Posterior cingulate gyrus (tissue), 11 donors: ENCODE measurements around the gene ERCC1.
"Not testable (repeated sequence)": the region's sequence is repeated elsewhere in the genome, so short reads cannot be mapped to it uniquely, and the experiment has no call there.

ENCODE experiments used
- DNase-seq, 10 donors: peaks; one replicate each; pipeline versions ENCODE4 v3.0.0 to v3.0.0-alpha.2; 2020 to 2021; ENCODE audit warnings: mixed read lengths in 3 of 10
- intact Hi-C: fragments of 100-400 bp; cut with DNase I; formaldehyde crosslinking; loops from one replicate; pipeline ENCODE4 v1.15.1; 2023

Gene ERCC1

GRCh38 chr19:45432543-45432942 lies 8.8 kb upstream of the ERCC1 start:
- intact Hi-C loops, DNase-seq: not testable (repeated sequence)

DNA sequence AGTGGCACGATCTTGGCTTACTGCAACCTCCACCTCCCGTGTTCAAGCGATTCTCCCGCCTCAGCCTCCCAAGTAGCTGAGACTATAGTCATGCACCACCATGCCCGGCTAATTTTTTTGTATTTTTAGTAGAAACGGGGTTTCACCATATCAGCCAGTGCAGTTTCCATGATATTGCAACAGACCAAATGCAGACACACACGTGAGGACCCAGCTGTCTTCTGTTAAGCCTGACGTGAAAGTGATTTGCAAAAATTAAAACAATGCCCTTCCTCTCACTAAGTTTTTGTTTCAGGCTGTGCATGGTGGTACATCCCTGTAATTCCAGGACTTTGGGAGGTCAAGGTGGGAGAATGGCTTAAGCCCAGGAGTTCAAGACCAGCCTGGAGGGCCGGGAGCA lies 7.3 kb upstream of the ERCC1 start:
- DNase-seq, intact Hi-C loops: not testable (repeated sequence)

DNA sequence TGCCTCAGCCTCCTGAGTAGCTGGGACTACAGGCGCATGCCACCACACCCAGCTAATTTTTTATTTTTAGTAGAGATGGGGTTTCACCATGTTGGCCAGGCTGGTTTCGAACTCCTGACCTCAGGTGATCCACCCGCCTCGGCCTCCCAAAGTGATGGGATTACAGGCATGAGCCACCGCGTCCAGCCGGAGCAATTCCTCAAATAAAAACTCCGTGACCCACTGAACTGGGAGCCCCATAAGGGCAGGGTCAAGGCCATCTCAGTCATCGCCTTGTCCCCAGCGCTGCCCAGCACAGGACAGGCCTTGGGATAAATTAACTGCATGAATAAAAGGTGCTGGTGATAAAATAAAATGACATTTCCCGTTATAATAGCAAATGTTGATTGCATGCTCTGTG lies 6.2 kb upstream of the ERCC1 start:
- DNase-seq, intact Hi-C loops: not testable (repeated sequence)

DNA sequence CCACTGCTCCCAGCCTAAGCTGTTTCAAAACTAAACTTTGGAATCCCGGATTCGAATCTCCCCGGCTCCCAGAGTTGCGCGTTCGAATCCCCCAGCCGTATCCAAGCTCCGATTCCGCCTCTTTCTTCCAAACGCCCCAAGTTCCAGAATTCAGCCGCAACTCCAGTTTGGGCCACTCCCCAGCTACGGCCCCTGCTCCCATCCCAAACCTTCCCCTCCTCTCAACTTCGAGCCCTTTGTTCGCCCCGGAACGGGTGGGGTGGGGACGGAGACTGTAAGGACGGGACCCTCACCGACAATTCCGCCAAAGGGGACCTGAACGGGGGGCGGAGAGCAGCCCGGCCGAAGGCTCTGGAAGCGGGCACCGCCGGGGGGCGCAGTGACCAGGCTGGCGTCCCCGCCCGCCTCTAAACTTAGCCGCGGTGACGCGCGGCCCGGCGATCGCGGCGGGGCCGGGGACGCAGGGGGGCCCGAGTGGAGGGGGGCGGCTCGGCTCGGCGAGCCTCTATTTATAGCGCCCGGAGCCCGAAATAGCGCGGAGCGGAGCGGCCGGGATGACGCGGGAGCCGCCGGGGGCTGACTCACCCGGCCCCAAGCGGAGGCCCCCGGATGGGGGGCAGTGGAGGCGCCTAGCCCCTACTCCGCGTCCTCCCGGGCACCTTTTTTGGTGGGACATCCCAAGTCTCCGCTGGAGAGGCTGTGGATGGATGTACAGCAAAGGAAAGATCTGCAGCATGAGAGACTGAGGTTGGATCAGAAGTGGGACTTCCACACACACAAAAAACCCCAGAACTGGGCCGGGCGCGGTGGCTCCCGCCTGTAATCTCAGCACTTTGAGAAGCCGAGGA lies 4.9 kb upstream of the ERCC1 start:
- peak in 1 of 10 donors; percentile 65 for DNase-seq
- intact Hi-C loops, result no loop called here

DNA sequence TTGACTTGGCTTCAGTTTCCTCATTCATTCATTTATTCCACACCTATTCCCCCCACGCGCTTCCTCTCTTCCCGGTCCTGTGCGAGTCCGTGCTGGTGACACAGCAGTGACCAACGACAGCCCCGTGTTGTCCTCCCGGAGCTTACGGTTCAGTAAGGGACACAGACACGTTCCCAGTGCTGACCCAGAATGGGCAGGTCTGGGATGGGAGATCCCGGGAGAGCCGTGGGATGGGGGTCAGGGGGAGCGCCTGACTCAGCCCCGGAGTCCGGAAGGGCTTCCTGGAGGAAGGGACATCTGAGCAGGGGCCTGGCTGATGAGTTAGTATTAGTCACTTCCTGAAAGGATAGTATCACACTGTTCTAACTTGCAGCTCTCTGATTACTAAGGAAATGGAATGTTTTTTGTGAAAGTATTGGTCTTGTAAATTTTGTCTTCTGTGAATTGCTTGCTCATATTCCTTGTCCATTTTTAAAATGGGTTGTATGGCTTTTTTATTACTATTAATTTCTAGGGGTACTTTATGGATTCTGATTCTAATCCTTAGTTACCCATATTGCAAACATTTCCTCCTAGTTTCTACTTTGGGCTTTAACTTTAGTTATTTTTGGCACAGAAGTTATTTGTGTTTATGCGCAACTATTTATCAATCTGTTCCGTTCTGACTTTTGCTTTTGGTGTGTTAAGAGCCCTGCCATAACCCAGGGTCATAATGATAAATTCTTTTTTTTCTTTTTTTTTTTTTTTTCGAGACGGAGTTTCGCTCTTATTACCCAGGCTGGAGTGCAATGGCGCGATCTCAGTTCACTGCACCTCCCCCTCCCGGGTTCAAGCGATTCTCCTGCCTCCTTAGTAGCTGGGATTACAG lies 708 bp upstream of the ERCC1 start:
- intact Hi-C loops, result no loop called here
- DNase-seq, result no peak

DNA sequence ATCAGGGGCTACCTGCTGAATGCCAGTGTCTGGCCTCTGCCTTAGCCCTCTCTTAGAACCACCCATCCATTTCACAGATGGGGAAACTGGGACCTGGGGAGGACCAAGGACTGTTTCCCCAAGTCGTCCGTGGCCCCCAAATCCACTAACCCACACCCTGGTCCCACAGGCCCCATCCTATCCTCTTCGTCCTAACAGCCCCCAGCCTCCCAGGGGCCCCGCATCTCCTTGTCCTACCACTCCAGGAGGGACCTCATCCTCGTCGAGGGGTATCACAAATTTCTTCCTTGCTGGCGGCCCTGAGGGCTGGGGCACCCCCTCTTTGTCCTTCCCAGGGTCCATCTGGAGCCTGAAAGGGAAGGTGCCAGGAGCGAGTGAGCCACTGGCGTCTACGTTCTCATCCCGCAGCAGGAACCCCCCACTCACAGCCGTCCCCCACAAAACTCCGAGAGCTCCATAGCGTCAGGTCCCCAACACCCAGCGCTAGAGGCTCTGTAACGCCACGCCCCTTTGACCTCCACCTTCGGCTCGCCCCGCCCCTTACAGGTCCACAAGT lies 606 bp downstream of the ERCC1 start:
- DNase-seq, result no peak
- intact Hi-C loops, result no loop called here

- intact Hi-C loops, result no loop called here
- no peak for DNase-seq
These were observed 1.7 kb downstream of the ERCC1 start for GRCh38 chr19:45421947-45422498.

DNA sequence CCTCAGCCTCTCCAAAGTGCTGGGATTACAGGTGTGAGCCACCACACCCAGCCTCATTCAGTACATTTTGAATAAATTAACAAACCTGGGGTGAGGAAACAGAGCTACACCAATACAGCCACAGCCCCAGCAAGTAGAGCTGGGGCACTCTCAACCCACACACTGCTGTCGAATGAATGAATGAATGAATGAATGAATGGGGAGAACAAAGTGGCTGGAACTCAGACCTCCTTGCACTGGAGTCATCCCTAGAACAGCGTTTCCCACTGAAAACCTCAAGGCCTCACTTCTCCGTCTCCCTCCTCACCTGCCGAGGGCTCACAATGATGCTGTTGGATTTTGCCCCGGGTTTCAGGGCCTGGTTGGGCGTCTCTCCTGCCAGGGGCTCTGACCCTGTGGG lies 2.8 kb downstream of the ERCC1 start:
- DNase-seq, result peak in 1 of 10 donors; percentile 60
- intact Hi-C loops, result no loop called here

DNA sequence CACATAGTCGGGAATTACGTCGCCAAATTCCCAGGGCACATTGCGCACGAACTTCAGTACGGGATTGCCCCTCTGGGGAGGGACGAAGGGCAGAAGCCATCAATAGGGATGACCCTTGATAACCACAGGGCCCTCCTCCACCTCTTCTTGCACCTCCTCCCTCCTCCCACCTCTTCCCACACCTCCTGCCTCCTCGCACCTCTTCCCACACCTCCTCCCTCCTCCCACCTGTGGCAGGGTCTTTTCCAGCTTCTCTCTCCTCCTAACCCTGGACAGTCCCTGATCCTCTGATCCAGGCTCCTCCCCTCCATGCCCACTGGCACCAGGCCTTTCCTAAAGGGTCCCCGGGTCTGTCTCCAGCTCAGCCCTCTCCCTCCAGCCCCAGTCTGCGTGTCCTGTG lies 3.4 kb downstream of the ERCC1 start:
- intact Hi-C loops, result no loop called here
- DNase-seq, result peak in 2 of 10 donors; percentile 11 to 68

DNA sequence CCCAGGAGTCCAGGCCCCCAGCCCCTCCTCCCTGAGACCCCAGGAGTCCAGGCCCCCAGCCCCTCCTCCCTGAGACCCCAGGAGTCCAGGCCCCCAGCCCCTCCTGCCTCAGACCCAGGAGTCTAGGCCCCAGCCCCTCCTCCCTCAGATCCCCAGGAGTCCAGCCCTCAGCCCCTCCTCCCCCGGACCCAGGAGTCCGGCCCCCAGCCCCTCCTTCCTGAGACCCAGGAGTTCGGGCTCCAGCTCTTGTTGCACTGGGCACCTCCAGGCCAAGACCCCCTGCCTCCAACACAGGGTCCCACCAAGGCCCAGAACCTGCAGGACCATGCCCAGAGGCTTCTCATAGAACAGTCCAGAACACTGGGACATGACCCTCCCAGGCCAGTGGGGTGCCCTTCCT lies 3.8 kb downstream of the ERCC1 start:
- intact Hi-C loops, result no loop called here
- peak in 1 of 10 donors; percentile 70 for DNase-seq

DNA sequence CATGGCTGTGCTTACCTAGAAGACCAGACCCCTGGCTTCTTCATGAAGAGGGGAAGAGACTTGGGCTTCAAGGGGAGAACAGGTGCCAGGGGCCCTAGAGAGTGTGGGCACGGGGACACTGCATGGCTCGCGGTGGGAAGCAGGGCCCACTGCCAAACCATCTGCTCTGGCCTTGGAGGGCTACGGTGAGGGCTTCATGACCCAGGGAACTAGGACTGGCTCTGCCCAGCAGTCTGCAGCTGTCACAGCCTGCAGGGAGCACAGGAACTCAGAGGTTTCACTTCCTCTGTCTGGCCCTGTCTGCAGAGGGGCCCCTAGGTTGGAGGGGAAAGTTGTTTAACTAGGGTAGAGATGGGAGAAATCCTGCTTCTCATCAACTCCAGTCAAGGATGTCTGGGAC lies 4.3 kb downstream of the ERCC1 start:
- intact Hi-C loops, result no loop called here
- peak in 2 of 10 donors; percentile 34 to 90 for DNase-seq

- DNase-seq, result no peak
- intact Hi-C loops, result no loop called here
These were observed 4.9 kb downstream of the ERCC1 start for GRCh38 chr19:45418802-45419201.

DNA sequence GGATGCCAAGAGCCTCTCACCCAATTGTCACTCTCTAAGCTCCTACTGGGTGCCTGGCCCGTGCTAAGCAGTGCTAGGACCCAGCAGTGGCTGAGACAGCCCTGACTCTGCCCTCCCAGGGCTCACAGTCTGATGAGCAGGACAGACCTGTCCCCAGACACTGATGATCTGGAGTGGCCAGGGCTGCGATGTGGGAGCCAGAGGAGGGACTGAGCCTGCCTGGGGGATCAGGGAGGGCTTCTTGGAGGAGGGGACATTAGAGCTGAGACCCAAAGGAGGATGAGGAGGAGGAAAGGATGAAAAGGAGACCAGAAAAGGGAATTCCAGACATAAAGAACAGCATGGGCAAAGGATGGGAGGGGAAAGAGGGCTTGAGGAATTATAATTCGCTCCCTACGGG lies 6.6 kb downstream of the ERCC1 start:
- DNase-seq, result peak in 1 of 10 donors; percentile 49
- intact Hi-C loops, result no loop called here

- DNase-seq, result peak in 2 of 10 donors; percentile 49 to 71
- intact Hi-C loops, result no loop called here
These were observed 9.2 kb downstream of the ERCC1 start for GRCh38 chr19:45414468-45414867.

GRCh38 chr19:45413497-45413896 lies 10.2 kb downstream of the ERCC1 start:
- no peak for DNase-seq
- intact Hi-C loops, result no loop called here

GRCh38 chr19:45410330-45410729 lies 13.4 kb downstream of the ERCC1 start:
- DNase-seq, intact Hi-C loops: not testable (repeated sequence)

GRCh38 chr19:45409557-45409920 lies 14.2 kb downstream of the ERCC1 start:
- no peak for DNase-seq
- intact Hi-C loops, result loop anchor here (5.0 kb wide), 1 partner anchor 37 kb away; the partner anchor contains the start of gene ERCC2

DNA sequence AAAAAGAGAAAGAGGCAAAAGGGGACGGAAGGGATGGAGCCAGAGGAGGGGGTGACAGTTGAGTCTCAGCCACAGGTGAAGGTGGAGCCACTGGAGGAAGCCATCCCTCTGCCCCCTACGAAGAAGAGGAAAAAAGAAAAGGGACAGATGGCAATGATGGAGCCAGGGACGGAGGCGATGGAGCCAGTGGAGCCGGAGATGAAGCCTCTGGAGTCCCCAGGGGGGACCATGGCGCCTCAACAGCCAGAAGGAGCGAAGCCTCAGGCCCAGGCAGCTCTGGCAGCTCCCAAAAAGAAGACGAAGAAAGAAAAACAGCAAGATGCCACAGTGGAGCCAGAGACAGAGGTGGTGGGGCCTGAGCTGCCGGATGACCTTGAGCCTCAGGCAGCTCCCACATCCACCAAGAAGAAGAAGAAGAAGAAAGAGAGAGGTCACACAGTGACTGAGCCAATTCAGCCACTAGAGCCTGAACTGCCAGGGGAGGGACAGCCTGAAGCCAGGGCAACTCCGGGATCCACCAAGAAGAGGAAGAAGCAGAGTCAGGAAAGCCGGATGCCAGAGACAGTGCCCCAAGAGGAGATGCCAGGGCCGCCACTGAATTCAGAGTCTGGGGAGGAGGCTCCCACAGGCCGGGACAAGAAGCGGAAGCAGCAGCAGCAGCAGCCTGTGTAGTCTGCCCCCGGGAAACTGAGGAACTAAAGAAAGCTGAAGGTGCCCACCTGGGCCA lies 14.7 kb downstream of the ERCC1 start:
- intact Hi-C loops, result loop anchor here (5.0 kb wide), 1 partner anchor 37 kb away; the partner anchor contains the start of gene ERCC2

GRCh38 chr19:45408121-45408520 lies 15.6 kb downstream of the ERCC1 start:
- intact Hi-C loops, result loop anchor here (5.0 kb wide), 1 partner anchor 36 kb away; the partner anchor contains the start of gene ERCC2

More for the DNA sequence above, 14.7 kb downstream of the ERCC1 start:
- peak in 2 of 10 donors; percentile 42 to 59 for DNase-seq

GRCh38 chr19:45407585-45407984 lies 16.1 kb downstream of the ERCC1 start:
- intact Hi-C loops, result loop anchor here (5.0 kb wide), 1 partner anchor 35 kb away; the partner anchor contains the start of gene ERCC2
- peak in 2 of 10 donors; percentile 28 to 39 for DNase-seq

More at GRCh38 chr19:45408121-45408520, 15.6 kb downstream of the ERCC1 start:
- peak in 2 of 10 donors; percentile 58 to 59 for DNase-seq
